HCT116 (cell line): ENCODE results near the gene CIB4. TPM values are rescaled to one million over a fixed set of nuclear protein-coding genes. Genes with fewer than 3 reads are reported as not detected.

ENCODE experiments used
- ATAC-seq: fragments of 200-7000 bp; cut with Tn5 transposase; 2 replicates; pipeline ENCODE4 v1.9.1; 2020; ENCODE audit warnings: mild to moderate bottlenecking, moderate library complexity
- BruUV-seq: library from RNA; stranded (reverse); fragments of 400-500 nt; replicated peaks from 2 replicates; lab custom pipeline; 2021; lab: Mats Ljungman, UMichigan
- CTCF ChIA-PET: fragments of 300-600 bp; sonication (Branson Sonifier 250); formaldehyde crosslinking; loops from one replicate; lab custom pipeline; 2021; ENCODE audit warnings: antibody characterized with exemption; lab: Charles Lee
- POLR2A ChIA-PET: fragments of 300-600, 350-600 bp; sonication (Branson Sonifier 250); formaldehyde crosslinking; loops from one replicate; lab custom pipeline; 2021; ENCODE audit warnings: antibody characterized with exemption; lab: Charles Lee
- RAD21 ChIA-PET, 2 experiments: fragments of 300-600 bp; sonication (Branson Sonifier 250); formaldehyde crosslinking; loops; one replicate each; lab custom pipeline; 2023; ENCODE audit warnings: low total read pairs in 2 of 2; ENCODE audit not compliant: uncharacterized antibody in 2 of 2, unreplicated experiment in 2 of 2, low non-redundant PET in 1 of 2; lab: Charles Lee
- DNase-seq: peaks from one replicate; pipeline ENCODE4 v3.0.0-alpha.2; 2010; ENCODE audit warnings: low read depth, low spot score
- H2AFZ ChIP-seq: fragments of 200-600 bp; shearing (Covaris generic), sonication (generic); 2 replicates; pipeline ENCODE4 v1.6.1; 2017; ENCODE audit warnings: low read depth, mixed run types, mixed read lengths, antibody characterized with exemption, low read length; ENCODE audit not compliant: poor library complexity, severe bottlenecking
- H3K27ac ChIP-seq: 2 replicates; pipeline ENCODE4 v1.5.1; 2012; ENCODE audit warnings: low read depth, low read length
- H3K27me3 ChIP-seq: fragments of 200-600 bp; sonication (generic); 2 replicates; pipeline ENCODE4 v1.6.1; 2016; ENCODE audit warnings: mixed run types, low read length, mixed read lengths; ENCODE audit not compliant: insufficient read depth
- H3K36me3 ChIP-seq, 2 experiments: fragments of 200-500 bp in 1 of 2; fragments of 200-600 bp in 1 of 2; sonication (Bioruptor generic) in 1 of 2; sonication (generic) in 1 of 2; 2 replicates each; pipeline versions ENCODE4 v1.5.1 to v1.6.1; 2014 to 2016; ENCODE audit warnings: low read length in 2 of 2, inconsistent platforms in 1 of 2, mixed read lengths in 1 of 2, mixed run types in 1 of 2; ENCODE audit not compliant: insufficient read depth in 2 of 2, control insufficient read depth in 1 of 2
- H3K4me1 ChIP-seq, 2 experiments: fragments of 200-600 bp in 1 of 2; sonication (generic) in 1 of 2; 2 replicates each; pipeline versions ENCODE4 v1.5.1 to v1.6.1; 2012 to 2017; ENCODE audit warnings: low read length in 2 of 2, inconsistent platforms in 1 of 2, mild to moderate bottlenecking in 1 of 2, mixed read lengths in 1 of 2, mixed run types in 1 of 2, moderate library complexity in 1 of 2; ENCODE audit not compliant: insufficient read depth in 2 of 2, control insufficient read depth in 1 of 2
- H3K4me2 ChIP-seq: fragments of 200-600 bp; sonication (generic); 2 replicates; pipeline ENCODE4 v1.6.1; 2017; ENCODE audit warnings: mixed run types, low read length, mixed read lengths
- H3K4me3 ChIP-seq, 2 experiments: fragments of 200-600 bp in 1 of 2; sonication (generic) in 1 of 2; replicated peaks in 1 of 2; 2 replicates each; pipeline ENCODE4 v1.5.1; 2011 to 2016; ENCODE audit warnings: low read length in 2 of 2, control low read depth in 1 of 2, low read depth in 1 of 2, mild to moderate bottlenecking in 1 of 2, mixed read lengths in 1 of 2, mixed run types in 1 of 2
- H3K79me2 ChIP-seq: fragments of 200-600 bp; sonication (generic); 2 replicates; pipeline ENCODE4 v1.6.1; 2017; ENCODE audit warnings: mild to moderate bottlenecking, mixed run types, low read length, moderate library complexity, mixed read lengths; ENCODE audit not compliant: insufficient read depth
- H3K9ac ChIP-seq: fragments of 200-600 bp; sonication (generic); 2 replicates; pipeline ENCODE4 v1.6.1; 2016; ENCODE audit warnings: low read length, mixed read lengths
- H3K9me2 ChIP-seq: fragments of 200-600 bp; sonication (generic), shearing (Covaris generic); 2 replicates; pipeline ENCODE4 v1.6.1; 2017; ENCODE audit warnings: mixed run types, mild to moderate bottlenecking, moderate library complexity; ENCODE audit not compliant: insufficient read depth
- H3K9me3 ChIP-seq, 2 experiments: fragments of 200-500 bp in 1 of 2; fragments of 200-600 bp in 1 of 2; sonication (Bioruptor generic) in 1 of 2; sonication (generic) in 1 of 2; 2 replicates each; pipeline ENCODE4 v1.6.1; 2014 to 2017; ENCODE audit warnings: low read length in 2 of 2, mixed read lengths in 2 of 2, inconsistent platforms in 1 of 2, low read depth in 1 of 2, mild to moderate bottlenecking in 1 of 2, mixed run types in 1 of 2, moderate library complexity in 1 of 2; ENCODE audit not compliant: control insufficient read depth in 1 of 2, insufficient read depth in 1 of 2
- H4K20me1 ChIP-seq: fragments of 200-600 bp; sonication (generic), shearing (Covaris generic); 2 replicates; pipeline ENCODE4 v1.6.1; 2017; ENCODE audit warnings: mixed run types, mild to moderate bottlenecking, moderate library complexity; ENCODE audit not compliant: insufficient read depth
- ATF3 ChIP-seq: IDR thresholded peaks from 2 replicates; pipeline ENCODE4 v1.6.1; 2012
- ELF1 ChIP-seq: IDR thresholded peaks from 2 replicates; pipeline ENCODE4 v1.6.1; 2012; ENCODE audit warnings: low read depth, borderline replicate concordance
- EZH2 ChIP-seq: fragments of 200-600 bp; sonication (generic); IDR thresholded peaks from 2 replicates; pipeline ENCODE4 v1.6.1; 2017; ENCODE audit warnings: antibody characterized with exemption, mixed run types
- FOSL1 ChIP-seq: IDR thresholded peaks from 2 replicates; pipeline ENCODE4 v1.6.1; 2012; ENCODE audit warnings: low read depth
- JUND ChIP-seq: IDR thresholded peaks from 2 replicates; pipeline ENCODE4 v1.6.1; 2012
- POLR2AphosphoS5 ChIP-seq: IDR thresholded peaks from 2 replicates; pipeline ENCODE4 v1.6.1; 2011; ENCODE audit warnings: mild to moderate bottlenecking, low read depth, low read length, moderate library complexity
- RAD21 ChIP-seq: IDR thresholded peaks from 2 replicates; pipeline ENCODE4 v1.6.1; 2012; ENCODE audit warnings: low read depth, mild to moderate bottlenecking
- REST ChIP-seq: IDR thresholded peaks from 2 replicates; pipeline ENCODE4 v1.6.1; 2012; ENCODE audit warnings: low read depth
- SIN3A ChIP-seq: IDR thresholded peaks from 2 replicates; pipeline ENCODE4 v1.6.1; 2012; ENCODE audit warnings: low read depth
- SP1 ChIP-seq: IDR thresholded peaks from 2 replicates; pipeline ENCODE4 v1.6.1; 2012; ENCODE audit warnings: low read depth
- SRF ChIP-seq: IDR thresholded peaks from 2 replicates; pipeline ENCODE4 v1.6.1; 2012; ENCODE audit warnings: low read depth
- TCF7L2 ChIP-seq: IDR thresholded peaks from 2 replicates; pipeline ENCODE4 v1.7.0; 2011; ENCODE audit warnings: borderline replicate concordance, inconsistent platforms; ENCODE audit not compliant: insufficient read depth, insufficient read length; ENCODE audit errors: extremely low read depth
- YY1 ChIP-seq: IDR thresholded peaks from 2 replicates; pipeline ENCODE4 v1.6.1; 2011; ENCODE audit warnings: low read length, low read depth, moderate library complexity, mild to moderate bottlenecking; ENCODE audit not compliant: insufficient replicate concordance; ENCODE audit errors: extremely low read depth
- ZFX ChIP-seq: fragments of 450-650 bp; IDR thresholded peaks from 2 replicates; pipeline ENCODE4 v1.6.1; 2017
- ZNF274 ChIP-seq: fragments of 200-500 bp; sonication (Bioruptor generic); IDR thresholded peaks from 2 replicates; pipeline ENCODE4 v1.6.1; 2014; ENCODE audit warnings: mild to moderate bottlenecking, low read depth, low read length, inconsistent platforms
- intact Hi-C: fragments of 100-400 bp; cut with micrococcal nuclease; formaldehyde crosslinking; loops from 2 replicates; pipeline ENCODE4 v1.10.0; 2022
- total RNA-seq: library from RNA; stranded (reverse); gene quantifications from one replicate; pipeline ENCODE4 v1.2.1, GENCODE V29; 2021; ENCODE audit not compliant: unreplicated experiment
- TF ChIP-seq, protein P1 (sequence below), 3 experiments: fragments of 200-600 bp in 1 of 3; sonication (generic) in 1 of 3; IDR thresholded peaks in 2 of 3; conservative IDR thresholded peaks in 1 of 3; 2 replicates each; pipeline ENCODE4 v1.5.1; 2012 to 2017; ENCODE audit warnings: low read depth in 2 of 3, low read length in 2 of 3, antibody characterized with exemption in 1 of 3, borderline replicate concordance in 1 of 3, control low read depth in 1 of 3, mild to moderate bottlenecking in 1 of 3, mixed read lengths in 1 of 3, mixed run types in 1 of 3, moderate library complexity in 1 of 3; ENCODE audit not compliant: insufficient read depth in 1 of 3

The CIB4 gene
- total RNA-seq, 1 experiment from 2014 or later, result not detected

DNA sequence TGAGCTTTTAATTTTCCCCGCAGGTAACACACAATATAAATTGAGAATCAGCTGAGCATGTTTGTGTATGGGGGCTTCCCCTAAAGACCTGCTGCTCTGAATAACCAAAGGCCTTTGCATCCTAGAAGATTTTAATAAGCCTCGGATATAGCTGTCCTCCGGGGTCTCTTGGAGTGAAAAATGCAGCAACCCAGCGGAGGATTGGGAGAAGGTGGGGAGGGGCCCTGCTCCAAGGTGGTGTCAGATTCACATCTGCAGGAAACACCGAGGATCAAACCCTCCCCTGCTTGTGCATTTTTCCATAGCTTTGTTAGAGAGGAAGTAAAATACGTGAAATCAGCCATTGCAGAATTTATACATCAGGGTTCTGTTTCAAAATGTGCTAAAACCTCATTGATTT lies 100.2 kb downstream of the CIB4 start:
- H3K9me2 ChIP-seq, result no peaks in the 10 kb centered on the region
- H3K27me3 ChIP-seq, result no peaks in the 10 kb centered on the region
- CTCF ChIA-PET, result interaction anchor here (1.0 to 1.6 kb wide), 2 partner anchors 14 to 205 kb away, joined by 3 to 4 read pairs; no protein-coding TSS in a partner anchor
- intact Hi-C loops, result no loop called here
- no peak overlapping the region for H3K9ac ChIP-seq
- no peaks in the 10 kb centered on the region for H3K79me2 ChIP-seq
- RAD21 ChIA-PET, result no interaction called here
- H3K27ac ChIP-seq, result no peak overlapping the region
- no peaks in the 10 kb centered on the region for H3K36me3 ChIP-seq
- H3K9me3 ChIP-seq, result no peaks in the 10 kb centered on the region
- POLR2A ChIA-PET, result no interaction called here
- no peak for TF ChIP-seq JUND
- TF ChIP-seq ATF3, result no peak
- no peak for TF ChIP-seq SRF
- no peak for TF ChIP-seq ELF1
- no peak for TF ChIP-seq EZH2
- no peak for TF ChIP-seq YY1
- TF ChIP-seq POLR2AphosphoS5, result no peak
- TF ChIP-seq TCF7L2, result no peak
- TF ChIP-seq FOSL1, result no peak
- TF ChIP-seq SIN3A, result no peak
- TF ChIP-seq REST, result no peak
- no peak for TF ChIP-seq ZFX
- TF ChIP-seq RAD21, result no peak
- TF ChIP-seq, protein P1, sequence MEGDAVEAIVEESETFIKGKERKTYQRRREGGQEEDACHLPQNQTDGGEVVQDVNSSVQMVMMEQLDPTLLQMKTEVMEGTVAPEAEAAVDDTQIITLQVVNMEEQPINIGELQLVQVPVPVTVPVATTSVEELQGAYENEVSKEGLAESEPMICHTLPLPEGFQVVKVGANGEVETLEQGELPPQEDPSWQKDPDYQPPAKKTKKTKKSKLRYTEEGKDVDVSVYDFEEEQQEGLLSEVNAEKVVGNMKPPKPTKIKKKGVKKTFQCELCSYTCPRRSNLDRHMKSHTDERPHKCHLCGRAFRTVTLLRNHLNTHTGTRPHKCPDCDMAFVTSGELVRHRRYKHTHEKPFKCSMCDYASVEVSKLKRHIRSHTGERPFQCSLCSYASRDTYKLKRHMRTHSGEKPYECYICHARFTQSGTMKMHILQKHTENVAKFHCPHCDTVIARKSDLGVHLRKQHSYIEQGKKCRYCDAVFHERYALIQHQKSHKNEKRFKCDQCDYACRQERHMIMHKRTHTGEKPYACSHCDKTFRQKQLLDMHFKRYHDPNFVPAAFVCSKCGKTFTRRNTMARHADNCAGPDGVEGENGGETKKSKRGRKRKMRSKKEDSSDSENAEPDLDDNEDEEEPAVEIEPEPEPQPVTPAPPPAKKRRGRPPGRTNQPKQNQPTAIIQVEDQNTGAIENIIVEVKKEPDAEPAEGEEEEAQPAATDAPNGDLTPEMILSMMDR (IDR thresholded peaks at IDR 0.05 in 2 of 3, conservative IDR thresholded peaks at IDR 0.05 in 1 of 3; ENCODE audit: borderline replicate concordance in 1 of 3, insufficient read depth in 1 of 3, low read depth in 2 of 3, low read length in 2 of 3), result no peak
- TF ChIP-seq ZNF274, result no peak
- TF ChIP-seq SP1, result no peak
- no peak overlapping the region for H3K4me3 ChIP-seq
- peaks cover 0 to 3% of the 10 kb centered on the region in 2 experiments; a peak in 1 of 4 replicates for H3K4me1 ChIP-seq
- no peaks in the 10 kb centered on the region for H4K20me1 ChIP-seq
- BruUV-seq, result no TSS peak
- no peak overlapping the region for H2AFZ ChIP-seq
- no peak overlapping the region for H3K4me2 ChIP-seq
- DNase-seq (no peak), ATAC-seq (no peak)
